ENCODE data around the gene SCUBE1.

The SCUBE1 gene

DNA sequence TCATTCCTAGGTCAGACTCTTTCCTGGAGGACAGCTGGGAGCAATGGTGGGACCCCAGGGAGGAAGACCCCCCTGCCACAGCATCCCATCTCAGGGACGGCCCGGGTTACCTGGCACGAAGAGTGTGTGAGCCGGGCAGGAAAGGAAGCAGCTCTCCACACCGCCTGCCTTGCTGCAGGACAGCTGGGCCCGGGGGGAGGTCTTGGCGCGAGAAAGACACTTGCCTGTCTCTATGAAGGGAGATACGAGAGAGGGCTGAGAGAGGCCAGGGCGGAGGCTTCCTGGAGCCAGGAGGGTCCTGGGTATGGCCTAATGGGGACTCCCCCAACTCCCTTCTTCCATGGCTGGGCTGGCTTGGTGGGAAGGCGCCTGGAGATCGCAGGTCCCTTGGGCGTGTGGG lies 120.2 kb downstream of the SCUBE1 start:
- DNase-seq (ENCODE audit: low spot score), result no peak
- TF ChIP-seq, protein P1, sequence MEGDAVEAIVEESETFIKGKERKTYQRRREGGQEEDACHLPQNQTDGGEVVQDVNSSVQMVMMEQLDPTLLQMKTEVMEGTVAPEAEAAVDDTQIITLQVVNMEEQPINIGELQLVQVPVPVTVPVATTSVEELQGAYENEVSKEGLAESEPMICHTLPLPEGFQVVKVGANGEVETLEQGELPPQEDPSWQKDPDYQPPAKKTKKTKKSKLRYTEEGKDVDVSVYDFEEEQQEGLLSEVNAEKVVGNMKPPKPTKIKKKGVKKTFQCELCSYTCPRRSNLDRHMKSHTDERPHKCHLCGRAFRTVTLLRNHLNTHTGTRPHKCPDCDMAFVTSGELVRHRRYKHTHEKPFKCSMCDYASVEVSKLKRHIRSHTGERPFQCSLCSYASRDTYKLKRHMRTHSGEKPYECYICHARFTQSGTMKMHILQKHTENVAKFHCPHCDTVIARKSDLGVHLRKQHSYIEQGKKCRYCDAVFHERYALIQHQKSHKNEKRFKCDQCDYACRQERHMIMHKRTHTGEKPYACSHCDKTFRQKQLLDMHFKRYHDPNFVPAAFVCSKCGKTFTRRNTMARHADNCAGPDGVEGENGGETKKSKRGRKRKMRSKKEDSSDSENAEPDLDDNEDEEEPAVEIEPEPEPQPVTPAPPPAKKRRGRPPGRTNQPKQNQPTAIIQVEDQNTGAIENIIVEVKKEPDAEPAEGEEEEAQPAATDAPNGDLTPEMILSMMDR (IDR thresholded peaks at IDR 0.05; ENCODE audit: extremely low read depth, insufficient read depth, missing control alignments), result no peak
- in situ Hi-C loops (cut with MboI; ENCODE audit: low pct_unique_long_range_greater_than_20kb, low sequenced_read_pairs, unreplicated experiment), result no loop called here

DNA sequence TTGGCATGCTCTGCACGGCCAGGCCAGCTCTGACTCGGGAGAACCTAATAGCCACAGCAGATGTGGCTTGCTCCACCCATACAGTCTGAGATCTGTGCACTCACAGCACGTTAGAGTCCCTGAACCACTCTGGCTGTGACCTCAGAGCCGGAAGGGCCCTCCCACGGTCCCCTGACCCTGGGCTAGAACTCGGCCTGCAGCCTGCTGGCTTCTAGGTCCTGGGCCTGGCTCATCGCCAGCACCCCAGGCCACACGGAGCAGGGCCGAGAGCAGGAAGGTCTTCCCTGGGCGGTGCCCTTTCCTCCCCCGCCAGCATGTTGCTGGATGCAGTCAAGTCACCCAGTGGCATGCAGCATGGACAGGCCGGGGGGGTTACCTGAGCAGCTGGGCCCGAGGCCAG lies 120.9 kb downstream of the SCUBE1 start:
- in situ Hi-C loops (cut with MboI; ENCODE audit: low pct_unique_long_range_greater_than_20kb, low sequenced_read_pairs, unreplicated experiment), result no loop called here
- TF ChIP-seq, protein P1 (IDR thresholded peaks at IDR 0.05; ENCODE audit: extremely low read depth, insufficient read depth, missing control alignments), result no peak
- DNase-seq (ENCODE audit: low spot score), result no peak

DNA sequence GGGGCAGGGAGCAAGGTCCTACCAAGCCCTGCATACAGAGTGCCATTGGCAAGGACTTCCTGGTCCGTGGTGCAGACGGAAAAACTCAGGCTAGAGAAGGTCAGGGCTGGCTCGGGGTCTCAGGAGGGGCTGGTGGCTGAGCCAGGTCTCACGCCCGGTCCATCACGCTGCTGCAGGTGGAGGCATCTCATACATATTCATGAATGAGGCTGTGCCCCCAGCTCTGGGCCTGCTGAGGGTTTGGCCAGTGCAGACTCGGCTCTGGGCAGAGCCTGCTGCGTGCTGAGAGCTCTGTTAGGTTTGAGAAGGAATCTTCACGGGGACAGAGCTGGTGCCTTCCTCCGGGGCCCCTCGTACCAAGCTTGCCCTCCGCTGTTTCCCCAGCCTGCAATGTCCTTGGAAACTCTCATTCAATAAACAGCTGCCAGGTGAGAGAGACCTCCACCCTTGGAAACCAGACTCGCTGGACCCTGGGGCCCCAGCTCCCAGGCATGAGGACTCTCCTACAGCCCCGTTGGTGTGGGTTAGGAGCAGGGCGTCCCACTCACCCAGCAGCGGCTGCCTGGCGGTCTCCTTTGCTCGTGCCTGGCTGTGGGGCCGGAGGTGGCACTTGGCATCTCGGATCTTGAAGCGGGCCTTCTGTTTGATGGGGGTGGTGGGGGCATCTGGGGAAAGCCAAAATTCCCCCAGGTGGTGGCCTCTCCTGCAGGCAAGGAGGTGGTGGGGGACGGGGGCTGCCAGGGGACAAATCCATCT lies 122.4 kb downstream of the SCUBE1 start:
- TF ChIP-seq, protein P1 (IDR thresholded peaks at IDR 0.05; ENCODE audit: extremely low read depth, insufficient read depth, missing control alignments), result no peak
- no peak for DNase-seq (ENCODE audit: low spot score)
- in situ Hi-C loops (cut with MboI; ENCODE audit: low pct_unique_long_range_greater_than_20kb, low sequenced_read_pairs, unreplicated experiment), result no loop called here

DNA sequence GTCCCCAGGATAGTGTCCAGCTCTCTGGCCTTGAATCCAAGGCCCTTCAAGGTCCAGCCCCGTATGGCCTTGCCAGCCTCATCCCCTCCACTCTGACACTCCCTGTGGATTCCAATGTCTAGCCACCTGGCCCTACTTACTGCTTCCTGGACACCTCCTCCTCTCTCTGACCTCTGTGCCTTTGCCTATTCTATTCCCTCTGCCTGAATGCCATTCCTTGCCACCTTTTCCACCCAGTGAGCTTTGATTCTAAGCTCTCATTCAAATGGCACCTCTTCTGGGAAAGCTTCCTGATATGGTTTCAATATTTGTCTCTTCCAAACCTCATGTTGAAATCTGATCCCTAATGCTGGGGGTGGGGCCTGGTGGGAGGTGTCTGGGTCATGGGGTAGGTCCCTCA lies 124.4 kb downstream of the SCUBE1 start:
- in situ Hi-C loops (cut with MboI; ENCODE audit: low pct_unique_long_range_greater_than_20kb, low sequenced_read_pairs, unreplicated experiment), result no loop called here
- TF ChIP-seq, protein P1 (IDR thresholded peaks at IDR 0.05; ENCODE audit: extremely low read depth, insufficient read depth, missing control alignments), result no peak
- no peak for DNase-seq (ENCODE audit: low spot score)

DNA sequence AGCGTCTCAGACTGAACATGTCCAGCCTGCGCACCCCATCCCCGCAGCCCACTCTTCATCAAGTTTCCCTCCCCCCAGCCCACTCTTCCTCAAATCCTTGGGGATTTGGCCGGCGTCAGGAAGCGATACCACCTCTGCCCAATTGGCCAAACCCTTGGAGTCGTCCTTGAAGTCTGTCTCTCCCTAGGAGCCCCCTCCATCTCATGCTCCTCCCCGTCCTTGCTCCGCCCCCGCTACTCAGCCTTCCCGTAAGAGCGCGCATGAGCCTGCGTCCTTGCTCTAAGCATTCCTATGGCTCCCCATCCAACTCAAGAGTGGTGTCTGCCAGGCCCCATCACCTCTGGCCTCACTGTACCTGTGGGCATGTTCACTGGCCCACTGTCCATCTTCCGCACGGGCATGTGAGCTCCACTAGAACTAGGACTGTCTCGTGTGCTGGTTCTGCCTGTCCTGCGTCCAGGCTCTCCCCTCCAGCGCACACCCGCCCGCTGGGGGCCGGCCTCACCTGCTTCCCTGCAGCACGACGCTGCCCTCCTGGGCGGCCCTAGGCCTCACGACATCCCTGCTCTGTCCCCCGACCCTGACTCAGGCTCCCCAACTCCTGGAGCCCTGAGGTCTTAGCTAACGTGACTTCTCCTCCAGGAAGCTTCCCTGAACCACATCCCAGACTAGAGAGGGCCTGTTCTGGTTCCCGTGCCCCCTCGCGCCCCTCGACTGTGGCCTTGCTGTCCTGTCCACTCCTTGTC lies 125.7 kb downstream of the SCUBE1 start:
- in situ Hi-C loops (cut with MboI; ENCODE audit: low pct_unique_long_range_greater_than_20kb, low sequenced_read_pairs, unreplicated experiment), result no loop called here
- no peak for DNase-seq (ENCODE audit: low spot score)
- TF ChIP-seq, protein P1 (IDR thresholded peaks at IDR 0.05; ENCODE audit: extremely low read depth, insufficient read depth, missing control alignments), result no peak

DNA sequence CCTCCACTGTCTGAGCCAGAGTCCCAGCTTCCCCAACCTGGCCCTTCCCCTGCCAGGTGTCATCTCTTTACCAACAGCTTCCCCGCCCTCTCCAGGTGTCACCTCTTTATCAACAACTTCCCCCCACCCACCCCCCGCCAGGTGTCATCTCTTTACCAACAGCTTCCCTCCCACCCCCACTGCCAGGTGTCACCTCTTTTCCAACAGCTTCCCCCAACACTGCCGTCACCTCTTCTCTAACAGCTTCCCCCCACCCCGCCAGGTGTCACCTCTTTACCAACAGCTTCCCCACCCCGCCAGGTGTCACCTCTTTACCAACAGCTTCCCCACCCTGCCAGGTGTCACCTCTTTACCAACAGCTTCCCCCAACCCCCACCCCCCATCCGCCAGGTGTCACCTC lies 126.4 kb downstream of the SCUBE1 start:
- DNase-seq (ENCODE audit: low spot score), result no peak
- TF ChIP-seq, protein P1 (IDR thresholded peaks at IDR 0.05; ENCODE audit: extremely low read depth, insufficient read depth, missing control alignments), result no peak
- in situ Hi-C loops (cut with MboI; ENCODE audit: low pct_unique_long_range_greater_than_20kb, low sequenced_read_pairs, unreplicated experiment), result no loop called here

Data from GM13977 (cell line).